MM.1S (cell line): ENCODE measurements around the gene IRGQ.

Source experiments
- DNase-seq: peaks from one replicate; pipeline ENCODE4 v3.0.0-alpha.2; 2015
- H2AFZ ChIP-seq: fragments of 300-600 bp; sonication (generic); 2 replicates; pipeline ENCODE4 v1.6.0; 2016; ENCODE audit warnings: antibody characterized with exemption, low read length
- H3F3A ChIP-seq: fragments of 300-600 bp; sonication (generic); 2 replicates; pipeline ENCODE4 v1.6.1; 2016; ENCODE audit warnings: mild to moderate bottlenecking, antibody characterized with exemption, low read length, moderate library complexity, mixed read lengths; ENCODE audit not compliant: insufficient read depth
- H3K27ac ChIP-seq: fragments of 300-600 bp; sonication (generic); 2 replicates; pipeline ENCODE4 v1.5.1; 2016; ENCODE audit warnings: mild to moderate bottlenecking, low read length
- H3K27me3 ChIP-seq: fragments of 300-600 bp; sonication (generic); replicated peaks from 2 replicates; pipeline ENCODE4 v1.6.0; 2016; ENCODE audit warnings: low read length; ENCODE audit not compliant: insufficient read depth
- H3K36me3 ChIP-seq: fragments of 300-600 bp; sonication (generic); replicated peaks from 2 replicates; pipeline ENCODE4 v1.6.1; 2016; ENCODE audit warnings: mild to moderate bottlenecking, low read length, mixed read lengths; ENCODE audit not compliant: insufficient read depth
- H3K4me1 ChIP-seq: fragments of 300-600 bp; sonication (generic); 2 replicates; pipeline ENCODE4 v1.6.1; 2016; ENCODE audit warnings: low read length, mixed read lengths
- H3K4me2 ChIP-seq: fragments of 300-600 bp; sonication (generic); 2 replicates; pipeline ENCODE4 v1.6.0; 2016; ENCODE audit warnings: low read depth, low read length
- H3K4me3 ChIP-seq: fragments of 300-600 bp; sonication (generic); 2 replicates; pipeline ENCODE4 v1.5.1; 2016; ENCODE audit warnings: low read length, mixed read lengths
- H3K79me2 ChIP-seq: fragments of 300-600 bp; sonication (generic); 2 replicates; pipeline ENCODE4 v1.6.1; 2016; ENCODE audit warnings: mixed run types, low read length, mixed read lengths
- H3K9ac ChIP-seq: fragments of 300-600 bp; sonication (generic); 2 replicates; pipeline ENCODE4 v1.6.1; 2016; ENCODE audit warnings: low read length, mixed read lengths
- H3K9me2 ChIP-seq: fragments of 300-600 bp; sonication (generic); replicated peaks from 2 replicates; pipeline ENCODE4 v1.6.1; 2016; ENCODE audit warnings: mild to moderate bottlenecking, low read length, mixed read lengths; ENCODE audit not compliant: insufficient read depth
- H3K9me3 ChIP-seq: fragments of 300-600 bp; sonication (generic); replicated peaks from 2 replicates; pipeline ENCODE4 v1.6.1; 2016; ENCODE audit warnings: mild to moderate bottlenecking, low read length, mixed read lengths; ENCODE audit not compliant: insufficient read depth
- H4K20me1 ChIP-seq: fragments of 300-600 bp; sonication (generic); 2 replicates; pipeline ENCODE4 v1.6.1; 2016; ENCODE audit warnings: mild to moderate bottlenecking, low read length, moderate library complexity, mixed read lengths; ENCODE audit not compliant: insufficient read depth
- CTCF ChIP-seq: fragments of 300-600 bp; sonication (generic); IDR thresholded peaks from 2 replicates; pipeline ENCODE4 v1.5.1; 2016; ENCODE audit warnings: antibody characterized with exemption, low read length, mixed read lengths
- EZH2 ChIP-seq: fragments of 300-600 bp; sonication (generic); optimal IDR thresholded peaks from 2 replicates; pipeline ENCODE3; 2017; ENCODE audit warnings: low read depth, mild to moderate bottlenecking, antibody characterized with exemption, low read length, mixed read lengths
- EZH2phosphoT487 ChIP-seq: fragments of 300-600 bp; sonication (generic); IDR thresholded peaks from 2 replicates; pipeline ENCODE4 v1.6.1; 2018; ENCODE audit warnings: antibody characterized with exemption, low read length

IRGQ gene

DNA sequence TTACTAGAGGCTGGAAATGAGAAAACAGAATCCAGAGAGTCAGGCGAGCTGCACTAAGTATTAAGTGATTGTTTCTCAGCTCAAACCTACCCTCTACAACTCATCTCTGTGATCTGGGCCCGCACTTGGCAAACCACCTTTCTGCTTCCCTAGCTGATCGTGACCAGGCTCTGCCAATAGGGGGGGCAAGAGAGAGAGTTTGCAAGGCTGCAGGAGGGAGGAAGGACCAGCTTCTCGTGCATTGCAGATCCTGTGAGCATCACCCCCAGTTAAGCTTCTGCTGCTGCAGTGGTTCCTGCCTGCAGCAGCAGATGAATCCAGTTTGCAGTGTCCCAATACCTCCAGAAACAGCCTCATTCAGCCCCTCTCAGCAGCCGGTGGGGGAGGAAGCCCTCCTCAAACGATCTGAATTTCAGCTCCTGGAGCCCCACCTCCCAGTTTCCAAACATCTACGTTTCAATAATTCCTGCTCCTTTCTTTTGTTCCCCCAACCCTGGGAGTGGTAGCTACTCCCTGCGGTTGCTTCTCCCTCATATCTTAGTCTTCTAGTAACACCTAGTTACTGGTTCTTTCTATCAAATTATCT is 40.7 kb downstream of the IRGQ start:
- no peak overlapping the region for H3K4me3 ChIP-seq
- DNase-seq = peak; percentile 67
- no peaks in the 10 kb centered on the region for H3K9me2 ChIP-seq
- H4K20me1 ChIP-seq = no peaks in the 10 kb centered on the region
- H3F3A ChIP-seq = no peaks in the 10 kb centered on the region
- no peaks in the 10 kb centered on the region for H3K27me3 ChIP-seq
- no peak for TF ChIP-seq EZH2
- TF ChIP-seq EZH2phosphoT487 = no peak
- TF ChIP-seq CTCF = peak; percentile 81
- no peaks in the 10 kb centered on the region for H3K4me1 ChIP-seq
- H3K9ac ChIP-seq = no peak overlapping the region
- no peaks in the 10 kb centered on the region for H3K36me3 ChIP-seq
- no peak overlapping the region for H3K27ac ChIP-seq
- no peak overlapping the region for H3K4me2 ChIP-seq
- H3K79me2 ChIP-seq = no peaks in the 10 kb centered on the region
- H3K9me3 ChIP-seq = no peaks in the 10 kb centered on the region
- no peak overlapping the region for H2AFZ ChIP-seq

DNA sequence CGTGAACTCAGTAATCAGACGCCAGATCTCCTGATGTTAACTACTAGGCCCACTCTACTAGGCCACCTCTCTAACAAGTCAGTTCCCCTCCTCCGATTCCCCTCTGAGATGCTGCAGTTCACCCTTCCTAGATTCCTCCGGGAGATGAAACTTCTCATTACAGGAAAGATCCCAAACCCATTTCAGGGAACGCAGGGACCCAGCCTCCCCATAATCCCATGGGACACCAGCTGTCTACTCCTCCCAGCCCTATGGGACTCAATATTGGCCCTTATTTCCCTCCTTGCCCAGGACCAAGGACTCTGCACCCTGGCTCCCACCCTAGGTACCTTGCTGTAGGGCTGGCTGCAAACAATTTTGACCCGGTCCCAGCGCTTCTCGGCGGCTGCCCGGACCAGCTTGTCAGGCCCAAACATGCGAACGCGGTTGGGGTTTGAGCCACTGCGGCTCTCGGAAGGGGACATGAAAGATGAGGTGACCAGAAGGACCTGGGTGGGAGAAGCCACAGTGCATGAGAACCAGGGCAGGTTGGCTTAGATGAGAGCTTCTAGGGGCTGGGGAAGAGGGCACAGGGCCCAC is 41.5 kb downstream of the IRGQ start:
- H3K4me2 ChIP-seq = no peak overlapping the region
- H3K4me3 ChIP-seq = no peak overlapping the region
- TF ChIP-seq EZH2 (no peak), CTCF (no peak), EZH2phosphoT487 (no peak)
- H3K9ac ChIP-seq = no peak overlapping the region
- H3K27ac ChIP-seq = no peak overlapping the region
- DNase-seq = no peak
- H3K79me2 ChIP-seq = no peaks in the 10 kb centered on the region
- no peaks in the 10 kb centered on the region for H3K9me2 ChIP-seq
- no peak overlapping the region for H2AFZ ChIP-seq
- H3K9me3 ChIP-seq = no peaks in the 10 kb centered on the region
- no peaks in the 10 kb centered on the region for H3K36me3 ChIP-seq
- no peaks in the 10 kb centered on the region for H3K4me1 ChIP-seq
- H4K20me1 ChIP-seq = no peaks in the 10 kb centered on the region
- no peaks in the 10 kb centered on the region for H3K27me3 ChIP-seq
- no peaks in the 10 kb centered on the region for H3F3A ChIP-seq

DNA sequence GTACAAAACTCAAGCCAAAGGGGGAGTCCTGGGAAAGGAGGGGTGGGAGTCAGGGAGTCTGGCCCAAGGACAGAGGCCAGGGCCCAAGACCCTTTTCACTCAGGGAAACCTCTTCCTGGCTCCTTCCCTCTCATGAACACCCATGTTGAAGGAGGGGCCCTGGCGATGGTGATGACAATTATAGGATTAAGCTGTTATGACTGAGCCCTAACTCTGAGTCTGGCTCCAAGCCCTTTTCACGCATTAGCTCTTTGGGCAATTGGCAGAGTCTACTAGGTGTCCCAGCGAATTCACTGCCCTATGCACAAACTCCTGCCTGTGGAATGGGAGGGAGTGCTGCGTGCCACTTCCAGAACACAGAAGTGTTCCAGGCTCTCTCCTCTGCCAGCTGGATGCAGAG is 42.3 kb downstream of the IRGQ start:
- Histone ChIP-seq H2AFZ (no peak overlapping the region), H4K20me1 (no peaks in the 10 kb centered on the region), H3K36me3 (no peaks in the 10 kb centered on the region), H3K9me3 (no peaks in the 10 kb centered on the region), H3K4me3 (no peak overlapping the region), H3F3A (no peaks in the 10 kb centered on the region), H3K27me3 (no peaks in the 10 kb centered on the region), H3K9ac (no peak overlapping the region), H3K9me2 (no peaks in the 10 kb centered on the region), H3K4me1 (no peaks in the 10 kb centered on the region), H3K4me2 (no peak overlapping the region), H3K27ac (no peak overlapping the region), H3K79me2 (no peaks in the 10 kb centered on the region)
- TF ChIP-seq EZH2 (no peak), EZH2phosphoT487 (no peak), CTCF (no peak)
- DNase-seq = no peak
